BLaER1 treated with 17β-estradiol and CSF1 and Interleukin-3, amounts not matched to agents 10 nM and 100 nM (cell line): Measurements from ENCODE around the gene CRYL1.

Experiments used
- H3K27ac ChIP-seq, 11 experiments: shearing (Covaris generic); formaldehyde crosslinking; 2 replicates each; pipeline ENCODE4 v1.8.1; 2022
- H3K27me3 ChIP-seq, 11 experiments: shearing (Covaris generic); formaldehyde crosslinking; 2 replicates each; pipeline ENCODE4 v1.8.1; 2022
- H3K36me3 ChIP-seq, 11 experiments: shearing (Covaris generic); formaldehyde crosslinking; 2 replicates each; pipeline ENCODE4 v1.8.1; 2022
- H3K4me1 ChIP-seq, 10 experiments: shearing (Covaris generic); formaldehyde crosslinking; 2 replicates each; pipeline ENCODE4 v1.8.1; 2022
- H3K4me2 ChIP-seq, 11 experiments: shearing (Covaris generic); formaldehyde crosslinking; 2 replicates each; pipeline ENCODE4 v1.8.1; 2022
- H3K4me3 ChIP-seq, 10 experiments: shearing (Covaris generic); formaldehyde crosslinking; 2 replicates each; pipeline ENCODE4 v1.8.1; 2022
- H3K9ac ChIP-seq, 11 experiments: shearing (Covaris generic); formaldehyde crosslinking; 2 replicates each; pipeline ENCODE4 v1.8.1; 2022
- H3K9me3 ChIP-seq, 11 experiments: shearing (Covaris generic); formaldehyde crosslinking; replicated peaks in 1 of 11; 2 replicates each; pipeline ENCODE4 v1.8.1; 2022
- H4K20me1 ChIP-seq, 11 experiments: shearing (Covaris generic); formaldehyde crosslinking; 2 replicates each; pipeline ENCODE4 v1.8.1; 2022
- Cebpa-rat ChIP-seq, 11 experiments: shearing (Covaris generic); IDR thresholded peaks; 2 replicates each; pipeline ENCODE4 v1.8.1; 2022

CRYL1 gene

GRCh38 chr13:20416223-20416745 lies 109.4 kb downstream of the CRYL1 start:
- H3K9me3 ChIP-seq, result peaks cover 20 to 38% (median 28%) of the 10 kb centered on the region in 11 experiments
- H3K9ac ChIP-seq, result no peak overlapping the region
- H3K27me3 ChIP-seq, result peaks cover 23 to 33% (median 29%) of the 10 kb centered on the region in 11 experiments
- H3K36me3 ChIP-seq, result peaks cover 0 to 33% (median 0%) of the 10 kb centered on the region in 11 experiments; a peak in 7 of 22 replicates
- H3K4me1 ChIP-seq, result peaks cover 10 to 26% (median 22%) of the 10 kb centered on the region in 10 experiments
- H3K4me2 ChIP-seq, result no peak overlapping the region
- H3K27ac ChIP-seq, result no peak overlapping the region
- H3K4me3 ChIP-seq, result no peak overlapping the region
- H4K20me1 ChIP-seq, result no peaks in the 10 kb centered on the region
- no peak for TF ChIP-seq Cebpa-rat (IDR thresholded peaks at IDR 0.05)

DNA sequence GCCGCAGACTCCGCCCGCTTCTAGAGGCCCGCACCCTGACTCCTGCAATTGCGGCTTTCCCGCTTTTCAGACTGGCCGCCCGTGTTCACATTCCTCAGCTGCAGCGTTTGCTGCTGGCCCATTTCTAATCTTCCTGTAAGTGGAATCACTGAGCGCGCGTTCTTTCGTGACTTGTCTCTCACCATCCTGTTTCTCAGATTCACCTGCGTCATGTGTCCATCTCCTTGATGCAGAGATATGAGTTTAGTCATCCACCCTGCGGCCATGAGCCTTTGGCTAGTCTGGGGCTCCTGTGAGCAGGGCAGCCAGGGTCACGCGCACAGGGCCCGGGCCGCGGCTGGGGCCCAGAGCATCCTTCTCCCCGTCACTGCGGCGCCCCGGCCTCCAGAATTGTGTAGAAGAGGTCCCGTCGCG lies 110.0 kb downstream of the CRYL1 start:
- Histone ChIP-seq H3K9me3 (peaks cover 20 to 38% (median 28%) of the 10 kb centered on the region in 11 experiments), H3K4me2 (no peak overlapping the region), H3K4me3 (no peak overlapping the region), H3K36me3 (peaks cover 0 to 33% (median 0%) of the 10 kb centered on the region in 11 experiments; a peak in 7 of 22 replicates), H3K9ac (no peak overlapping the region), H3K4me1 (peaks cover 15 to 30% (median 24%) of the 10 kb centered on the region in 10 experiments), H3K27me3 (peaks cover 23 to 33% (median 29%) of the 10 kb centered on the region in 11 experiments), H3K27ac (no peak overlapping the region), H4K20me1 (no peaks in the 10 kb centered on the region)
- TF ChIP-seq Cebpa-rat (IDR thresholded peaks at IDR 0.05), result no peak

- Histone ChIP-seq H3K9ac (no peak overlapping the region), H3K36me3 (peaks cover 0 to 33% (median 0%) of the 10 kb centered on the region in 11 experiments; a peak in 7 of 22 replicates), H3K27ac (no peak overlapping the region), H3K4me1 (peaks cover 15 to 30% (median 24%) of the 10 kb centered on the region in 10 experiments), H3K27me3 (peaks cover 23 to 33% (median 29%) of the 10 kb centered on the region in 11 experiments), H3K4me2 (no peak overlapping the region), H3K4me3 (0 out of 20 replicates have a peak overlapping the region, but pooled peaks of 1 of the 10 experiments have one; percentile 21), H3K9me3 (peaks cover 20 to 38% (median 28%) of the 10 kb centered on the region in 11 experiments), H4K20me1 (no peaks in the 10 kb centered on the region)
- no peak for TF ChIP-seq Cebpa-rat (IDR thresholded peaks at IDR 0.05)
These were observed 110.4 kb downstream of the CRYL1 start for GRCh38 chr13:20415306-20415679.

DNA sequence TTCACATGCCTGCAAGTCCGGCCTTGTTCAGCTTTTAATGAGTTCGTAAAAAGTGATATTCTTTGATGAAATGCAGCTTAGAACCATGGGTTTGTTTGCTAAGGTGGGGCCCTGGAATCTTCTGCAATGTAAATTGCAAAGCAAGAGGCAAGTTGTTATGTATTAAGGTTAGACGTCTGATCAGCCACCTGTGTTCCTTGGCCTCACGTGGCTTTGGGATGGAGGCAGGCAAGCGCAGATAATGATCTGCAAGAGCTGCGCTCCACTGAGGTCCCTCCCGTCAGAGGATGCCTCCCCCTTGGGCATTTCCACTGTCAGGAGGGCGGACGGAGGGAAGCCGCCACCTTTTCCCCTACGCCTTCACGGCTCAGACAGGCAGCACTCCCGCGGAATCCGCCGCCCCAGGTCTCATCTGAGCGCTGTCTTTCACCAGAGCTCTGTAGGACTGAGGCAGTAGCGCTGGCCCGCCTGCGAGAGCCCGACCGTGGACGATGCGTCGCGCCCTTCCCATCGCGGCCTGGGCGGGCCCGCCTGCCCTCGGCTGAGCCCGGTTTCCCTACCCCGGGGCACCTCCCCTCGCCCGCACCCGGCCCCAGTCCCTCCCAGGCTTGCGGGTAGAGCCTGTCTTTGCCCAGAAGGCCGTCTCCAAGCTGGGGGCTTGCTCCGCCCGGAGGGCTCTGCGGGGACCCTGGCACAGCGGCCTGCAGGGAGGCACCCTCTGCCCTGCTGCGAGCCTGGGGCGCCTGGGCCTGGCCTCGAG lies 110.9 kb downstream of the CRYL1 start:
- Histone ChIP-seq H4K20me1 (no peaks in the 10 kb centered on the region), H3K4me1 (peaks cover 15 to 26% (median 20%) of the 10 kb centered on the region in 10 experiments), H3K9ac (no peak overlapping the region), H3K27me3 (peaks cover 23 to 33% (median 29%) of the 10 kb centered on the region in 11 experiments), H3K36me3 (peaks cover 0 to 33% (median 0%) of the 10 kb centered on the region in 11 experiments; a peak in 7 of 22 replicates), H3K27ac (no peak overlapping the region), H3K4me3 (0 out of 20 replicates have a peak overlapping the region, but pooled peaks of 1 of the 10 experiments have one; percentile 21), H3K4me2 (no peak overlapping the region), H3K9me3 (peaks cover 20 to 36% (median 28%) of the 10 kb centered on the region in 11 experiments)
- TF ChIP-seq Cebpa-rat (IDR thresholded peaks at IDR 0.05), result no peak

- H3K27ac ChIP-seq, result no peak overlapping the region
- no peak overlapping the region for H3K9ac ChIP-seq
- TF ChIP-seq Cebpa-rat (IDR thresholded peaks at IDR 0.05), result no peak
- no peaks in the 10 kb centered on the region for H4K20me1 ChIP-seq
- H3K4me3 ChIP-seq, result no peak overlapping the region
- peaks cover 20 to 31% (median 24%) of the 10 kb centered on the region in 11 experiments for H3K9me3 ChIP-seq
- peak overlapping the region in 7 of 11 experiments; percentile 3 to 75 (median 16); a peak in 5 of 22 replicates for H3K4me2 ChIP-seq
- peaks cover 0 to 23% (median 0%) of the 10 kb centered on the region in 11 experiments; a peak in 6 of 22 replicates for H3K36me3 ChIP-seq
- H3K27me3 ChIP-seq, result peaks cover 23 to 33% (median 29%) of the 10 kb centered on the region in 11 experiments
- peaks cover 15 to 22% (median 18%) of the 10 kb centered on the region in 10 experiments for H3K4me1 ChIP-seq
These were observed 112.8 kb downstream of the CRYL1 start for GRCh38 chr13:20412691-20413355.

- Histone ChIP-seq H3K27me3 (peaks cover 23 to 33% (median 28%) of the 10 kb centered on the region in 11 experiments), H3K9ac (no peak overlapping the region), H3K4me2 (peak overlapping the region; percentile 40 to 75 (median 66)), H3K27ac (no peak overlapping the region), H3K4me1 (peaks cover 15 to 22% (median 18%) of the 10 kb centered on the region in 10 experiments), H3K4me3 (no peak overlapping the region), H3K36me3 (peaks cover 0 to 15% (median 0%) of the 10 kb centered on the region in 11 experiments; a peak in 5 of 22 replicates), H4K20me1 (no peaks in the 10 kb centered on the region), H3K9me3 (peaks cover 20 to 31% (median 24%) of the 10 kb centered on the region in 11 experiments)
- TF ChIP-seq Cebpa-rat (IDR thresholded peaks at IDR 0.05), result no peak
These were observed 113.9 kb downstream of the CRYL1 start for GRCh38 chr13:20411638-20412342.

- Histone ChIP-seq H3K36me3 (peaks cover 0 to 8% (median 0%) of the 10 kb centered on the region in 11 experiments; a peak in 6 of 22 replicates), H3K9me3 (peaks cover 12 to 22% (median 15%) of the 10 kb centered on the region in 11 experiments), H3K27ac (no peak overlapping the region), H3K4me2 (peak overlapping the region in 3 of 11 experiments; percentile 63 to 75 (median 66); a peak in 4 of 22 replicates), H3K4me1 (peaks cover 15 to 22% (median 18%) of the 10 kb centered on the region in 10 experiments), H3K9ac (no peak overlapping the region), H4K20me1 (no peaks in the 10 kb centered on the region), H3K4me3 (no peak overlapping the region), H3K27me3 (peaks cover 15 to 22% (median 18%) of the 10 kb centered on the region in 11 experiments)
- TF ChIP-seq Cebpa-rat (IDR thresholded peaks at IDR 0.05), result no peak
These were observed 114.9 kb downstream of the CRYL1 start for GRCh38 chr13:20410726-20411125.

GRCh38 chr13:20408181-20408580 lies 117.5 kb downstream of the CRYL1 start:
- no peak overlapping the region for H3K4me2 ChIP-seq
- no peak overlapping the region for H3K27ac ChIP-seq
- no peak for TF ChIP-seq Cebpa-rat (IDR thresholded peaks at IDR 0.05)
- H3K4me3 ChIP-seq, result no peak overlapping the region
- H3K27me3 ChIP-seq, result no peaks in the 10 kb centered on the region
- no peak overlapping the region for H3K9ac ChIP-seq
- H3K36me3 ChIP-seq, result peaks cover 0 to 18% (median 0%) of the 10 kb centered on the region in 11 experiments; a peak in 4 of 22 replicates
- H3K4me1 ChIP-seq, result peaks cover 15 to 22% (median 18%) of the 10 kb centered on the region in 10 experiments
- H3K9me3 ChIP-seq, result peaks cover 0 to 4% (median 0%) of the 10 kb centered on the region in 11 experiments; a peak in 2 of 22 replicates
- no peaks in the 10 kb centered on the region for H4K20me1 ChIP-seq
